ENCODE data around the gene SMARCA5.

SMARCA5 gene

DNA sequence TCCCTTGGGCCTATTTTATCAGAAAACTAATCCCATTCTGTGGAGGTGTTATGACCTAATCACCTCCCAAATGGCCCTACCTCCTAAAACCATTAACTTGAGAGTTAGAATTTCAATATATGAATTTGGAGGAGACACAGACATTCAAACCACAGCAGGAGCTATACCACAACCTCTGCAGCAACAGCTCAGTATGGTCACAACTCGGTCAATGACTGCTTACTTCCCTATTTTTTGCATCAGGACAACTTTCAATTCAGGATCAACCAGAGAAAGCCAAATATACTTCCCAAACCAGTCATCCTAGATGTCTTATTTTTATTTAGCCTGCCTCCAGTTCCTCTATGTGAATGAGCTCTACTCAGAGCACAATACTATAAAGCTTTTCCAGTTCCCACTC is 11.3 kb upstream of the SMARCA5 start:
- H3K4me2 ChIP-seq (ENCODE audit: low read length) = no peak overlapping the region
- no peak overlapping the region for H2AFZ ChIP-seq
- H3K4me1 ChIP-seq = no peaks in the 10 kb centered on the region
- no peaks in the 10 kb centered on the region for H3K36me3 ChIP-seq (ENCODE audit: control insufficient read depth, insufficient read depth, low read length)
- H3K79me2 ChIP-seq = no peaks in the 10 kb centered on the region
- no peaks in the 10 kb centered on the region for H3K9me3 ChIP-seq (ENCODE audit: control insufficient read depth, low read length)
- TF ChIP-seq CTCF (IDR thresholded peaks at IDR 0.05) = no peak
- H3K27ac ChIP-seq = no peak overlapping the region
- no peaks in the 10 kb centered on the region for H3K27me3 ChIP-seq (ENCODE audit: control insufficient read depth, insufficient read depth, low read length)
- H3K4me3 ChIP-seq (ENCODE audit: low read depth, low read length) = no peak overlapping the region
- H3K9ac ChIP-seq = no peak overlapping the region

GRCh38 chr4:143506031-143506430 is 7.5 kb upstream of the SMARCA5 start:
- Histone ChIP-seq H3K27ac (no peak overlapping the region), H3K9ac (no peak overlapping the region), H3K4me3 (ENCODE audit: low read depth, low read length) (no peak overlapping the region), H2AFZ (no peak overlapping the region), H3K4me2 (ENCODE audit: low read length) (no peak overlapping the region), H3K4me1 (no peaks in the 10 kb centered on the region), H3K9me3 (ENCODE audit: control insufficient read depth, low read length) (no peaks in the 10 kb centered on the region), H3K27me3 (ENCODE audit: control insufficient read depth, insufficient read depth, low read length) (no peaks in the 10 kb centered on the region), H3K79me2 (no peaks in the 10 kb centered on the region), H3K36me3 (ENCODE audit: control insufficient read depth, insufficient read depth, low read length) (no peaks in the 10 kb centered on the region)
- TF ChIP-seq CTCF (IDR thresholded peaks at IDR 0.05) = no peak

GRCh38 chr4:143511906-143512305 is 1.6 kb upstream of the SMARCA5 start:
- Histone ChIP-seq H3K79me2 (peaks cover 16% of the 10 kb centered on the region), H3K9me3 (ENCODE audit: control insufficient read depth, low read length) (no peaks in the 10 kb centered on the region), H3K4me3 (ENCODE audit: low read depth, low read length) (no peak overlapping the region), H2AFZ (no peak overlapping the region), H3K27ac (no peak overlapping the region), H3K4me1 (peaks cover 4% of the 10 kb centered on the region), H3K9ac (no peak overlapping the region), H3K27me3 (ENCODE audit: control insufficient read depth, insufficient read depth, low read length) (no peaks in the 10 kb centered on the region), H3K4me2 (ENCODE audit: low read length) (no peak overlapping the region), H3K36me3 (ENCODE audit: control insufficient read depth, insufficient read depth, low read length) (no peaks in the 10 kb centered on the region)
- no peak for TF ChIP-seq CTCF (IDR thresholded peaks at IDR 0.05)

GRCh38 chr4:143512978-143513313 is 556 bp upstream of the SMARCA5 start:
- H3K4me1 ChIP-seq = peaks cover 4% of the 10 kb centered on the region
- peak overlapping the region; percentile 83 for H2AFZ ChIP-seq
- no peaks in the 10 kb centered on the region for H3K27me3 ChIP-seq (ENCODE audit: control insufficient read depth, insufficient read depth, low read length)
- H3K4me2 ChIP-seq (ENCODE audit: low read length) = peak overlapping the region; percentile 94
- TF ChIP-seq CTCF (IDR thresholded peaks at IDR 0.05) = no peak
- no peaks in the 10 kb centered on the region for H3K9me3 ChIP-seq (ENCODE audit: control insufficient read depth, low read length)
- no peak overlapping the region for H3K9ac ChIP-seq
- H3K36me3 ChIP-seq (ENCODE audit: control insufficient read depth, insufficient read depth, low read length) = no peaks in the 10 kb centered on the region
- H3K4me3 ChIP-seq (ENCODE audit: low read depth, low read length) = peak overlapping the region; percentile 96
- H3K27ac ChIP-seq = peak overlapping the region; percentile 91
- peaks cover 22% of the 10 kb centered on the region for H3K79me2 ChIP-seq

DNA sequence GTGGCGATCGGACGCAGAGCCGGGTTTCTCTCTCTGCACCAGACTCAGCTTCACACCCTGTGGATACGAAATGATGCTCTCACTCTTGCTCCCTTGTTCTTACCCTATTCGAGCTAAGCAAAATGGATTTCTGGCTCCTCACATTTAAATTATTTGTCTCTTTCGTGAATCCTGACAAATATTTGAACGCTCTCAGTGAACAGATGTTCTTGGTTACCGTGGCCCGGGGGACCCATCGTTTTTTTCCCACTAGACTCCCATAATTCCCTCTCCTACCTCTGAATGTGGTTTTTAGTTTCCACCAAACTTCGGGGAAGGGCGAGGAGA is 630 bp downstream of the SMARCA5 start:
- H3K4me3 ChIP-seq (ENCODE audit: low read depth, low read length) = peak overlapping the region; percentile 96
- peak overlapping the region; percentile 91 for H3K27ac ChIP-seq
- H3K9me3 ChIP-seq (ENCODE audit: control insufficient read depth, low read length) = no peaks in the 10 kb centered on the region
- H3K79me2 ChIP-seq = peaks cover 23% of the 10 kb centered on the region
- H2AFZ ChIP-seq = peak overlapping the region; percentile 83
- no peaks in the 10 kb centered on the region for H3K36me3 ChIP-seq (ENCODE audit: control insufficient read depth, insufficient read depth, low read length)
- no peak for TF ChIP-seq CTCF (IDR thresholded peaks at IDR 0.05)
- H3K4me2 ChIP-seq (ENCODE audit: low read length) = peak overlapping the region; percentile 94
- peak overlapping the region; percentile 78 for H3K9ac ChIP-seq
- H3K4me1 ChIP-seq = peaks cover 4% of the 10 kb centered on the region
- H3K27me3 ChIP-seq (ENCODE audit: control insufficient read depth, insufficient read depth, low read length) = no peaks in the 10 kb centered on the region

Measured in parathyroid adenoma (tissue), 2 donors.